Measurements from ENCODE around the gene USP36.

GRCh38 chr17:78765821-78766220, 74.8 kb downstream of the USP36 start:
- TF ChIP-seq POLR2A (IDR thresholded peaks at IDR 0.05): no peak
- no peak for TF ChIP-seq POLR2AphosphoS5 (IDR thresholded peaks at IDR 0.05)
- TF ChIP-seq, protein P1, sequence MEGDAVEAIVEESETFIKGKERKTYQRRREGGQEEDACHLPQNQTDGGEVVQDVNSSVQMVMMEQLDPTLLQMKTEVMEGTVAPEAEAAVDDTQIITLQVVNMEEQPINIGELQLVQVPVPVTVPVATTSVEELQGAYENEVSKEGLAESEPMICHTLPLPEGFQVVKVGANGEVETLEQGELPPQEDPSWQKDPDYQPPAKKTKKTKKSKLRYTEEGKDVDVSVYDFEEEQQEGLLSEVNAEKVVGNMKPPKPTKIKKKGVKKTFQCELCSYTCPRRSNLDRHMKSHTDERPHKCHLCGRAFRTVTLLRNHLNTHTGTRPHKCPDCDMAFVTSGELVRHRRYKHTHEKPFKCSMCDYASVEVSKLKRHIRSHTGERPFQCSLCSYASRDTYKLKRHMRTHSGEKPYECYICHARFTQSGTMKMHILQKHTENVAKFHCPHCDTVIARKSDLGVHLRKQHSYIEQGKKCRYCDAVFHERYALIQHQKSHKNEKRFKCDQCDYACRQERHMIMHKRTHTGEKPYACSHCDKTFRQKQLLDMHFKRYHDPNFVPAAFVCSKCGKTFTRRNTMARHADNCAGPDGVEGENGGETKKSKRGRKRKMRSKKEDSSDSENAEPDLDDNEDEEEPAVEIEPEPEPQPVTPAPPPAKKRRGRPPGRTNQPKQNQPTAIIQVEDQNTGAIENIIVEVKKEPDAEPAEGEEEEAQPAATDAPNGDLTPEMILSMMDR (IDR thresholded peaks at IDR 0.05): no peak

Data from prostate gland (tissue), 2 donors.